Germinal center (tissue), 1 donor: ENCODE measurements around the gene LDLRAD3.

Experiments
- DNase-seq: peaks from one replicate; pipeline ENCODE4 v3.0.0; 2012; ENCODE audit warnings: mixed read lengths, low spot score

LDLRAD3 gene

GRCh38 chr11:36213393-36213840, 269.6 kb downstream of the LDLRAD3 start:
- DNase-seq: no peak

GRCh38 chr11:36214480-36214879, 270.6 kb downstream of the LDLRAD3 start:
- no peak for DNase-seq

GRCh38 chr11:36214976-36215692, 271.3 kb downstream of the LDLRAD3 start:
- DNase-seq: no peak

- no peak for DNase-seq
These were observed 271.8 kb downstream of the LDLRAD3 start for GRCh38 chr11:36215693-36216060.

- no peak for DNase-seq
These were observed 272.3 kb downstream of the LDLRAD3 start for GRCh38 chr11:36216061-36216615.

GRCh38 chr11:36218283-36218921, 274.5 kb downstream of the LDLRAD3 start:
- no peak for DNase-seq

- DNase-seq: no peak
These were observed 276.1 kb downstream of the LDLRAD3 start for GRCh38 chr11:36219996-36220395.

GRCh38 chr11:36222831-36223635, 279.2 kb downstream of the LDLRAD3 start:
- no peak for DNase-seq

GRCh38 chr11:36224209-36224882, 280.5 kb downstream of the LDLRAD3 start:
- no peak for DNase-seq

- no peak for DNase-seq
These were observed 283.2 kb downstream of the LDLRAD3 start for GRCh38 chr11:36227044-36227443.

GRCh38 chr11:36228689-36229088, 284.8 kb downstream of the LDLRAD3 start:
- DNase-seq: no peak

GRCh38 chr11:36229091-36229705, 285.3 kb downstream of the LDLRAD3 start:
- no peak for DNase-seq

- DNase-seq: no peak
These were observed 287.2 kb downstream of the LDLRAD3 start for GRCh38 chr11:36230779-36231699.

- DNase-seq: no peak
These were observed 289.3 kb downstream of the LDLRAD3 start for GRCh38 chr11:36233204-36233603.

GRCh38 chr11:36234825-36235224, 291.0 kb downstream of the LDLRAD3 start:
- no peak for DNase-seq

GRCh38 chr11:36235750-36236149, 291.9 kb downstream of the LDLRAD3 start:
- no peak for DNase-seq

GRCh38 chr11:36237391-36237790, 293.5 kb downstream of the LDLRAD3 start:
- DNase-seq: no peak

- no peak for DNase-seq
These were observed 294.3 kb downstream of the LDLRAD3 start for GRCh38 chr11:36238036-36238631.

GRCh38 chr11:36238881-36239280, 295.0 kb downstream of the LDLRAD3 start:
- DNase-seq: no peak

GRCh38 chr11:36239636-36240035, 295.8 kb downstream of the LDLRAD3 start:
- DNase-seq: no peak
